Measurements from ENCODE around the gene RHBDL3. TPM values are rescaled to one million over a fixed set of nuclear protein-coding genes. Genes with fewer than 3 reads are reported as not detected.

Gene RHBDL3
- total and polyA plus RNA-seq, 2 of the 8 experiments (the other 6 are each of a cell fraction or from before 2014, with no cell fraction given), result 9.6 to 12.2 TPM

GRCh38 chr17:32266051-32266388, 388 bp downstream of the RHBDL3 start:
- POLR2A ChIA-PET (ENCODE audit: partially characterized antibody), result interaction anchor here (0.7 to 2.4 kb wide), 5 partner anchors 9 to 63 kb away, joined by 3 to 13 read pairs (median 4); no protein-coding TSS in a partner anchor
- H2BK12ac ChIP-seq (ENCODE audit: low read depth, low read length), result no peak overlapping the region
- WGBS, 2 experiments (ENCODE audit: extremely low coverage in 1 of 2, insufficient coverage in 1 of 2, insufficient read length in 1 of 2, insufficient replicate concordance in 2 of 2, low coverage in 1 of 2, low lambda C conversion rate in 2 of 2, missing lambda C conversion rate in 1 of 2), result 0% methylated on average over 7 of the region's 55 CpGs; no CpG with 5 or more reads in 1 of the 2 experiments
- peak overlapping the region; percentile 91 to 92 for H3K4me2 ChIP-seq (ENCODE audit: insufficient read depth in 1 of 2, low read depth in 2 of 2, low read length in 2 of 2)
- no peak for DNase-seq (ENCODE audit: low read depth in 1 of 2, low spot score in 2 of 2)
- H4K5ac ChIP-seq (ENCODE audit: insufficient read length, low read depth, low read length), result no peak overlapping the region
- H3K56ac ChIP-seq (replicated peaks; ENCODE audit: insufficient read length, low read depth, low read length), result no peak overlapping the region
- H2AK5ac ChIP-seq (ENCODE audit: low read depth, low read length), result no peak overlapping the region
- H3K14ac ChIP-seq (ENCODE audit: insufficient read length), result no peak overlapping the region
- peak overlapping the region; percentile 42 to 87 (median 67) for H3K4me3 ChIP-seq (ENCODE audit: extremely low read depth in 1 of 4, insufficient read depth in 2 of 4, low read depth in 3 of 4, low read length in 4 of 4)
- no peaks in the 10 kb centered on the region for H3K36me3 ChIP-seq (ENCODE audit: control insufficient read depth in 2 of 4, insufficient read depth in 4 of 4, low read length in 3 of 4)
- no peak overlapping the region for H4K8ac ChIP-seq (ENCODE audit: extremely low read depth, insufficient read depth, low read length)
- no peak overlapping the region for H3K27ac ChIP-seq (ENCODE audit: low read depth, low read length)
- no peak for FAIRE-seq
- H3K4me1 ChIP-seq (replicated peaks in 1 of 4; ENCODE audit: control insufficient read depth in 3 of 4, insufficient read depth in 4 of 4, low read length in 3 of 4), result peaks cover 7 to 24% (median 16%) of the 10 kb centered on the region in 4 experiments
- no peak overlapping the region for H2BK20ac ChIP-seq (ENCODE audit: low read length)
- CTCF ChIA-PET (ENCODE audit: partially characterized antibody), result interaction anchor here (1.0 to 6.5 kb wide), 5 partner anchors 12 to 55 kb away, joined by 3 to 61 read pairs (median 6); no protein-coding TSS in a partner anchor
- H3K18ac ChIP-seq (ENCODE audit: extremely low read depth, low read length), result no peak overlapping the region; the same call in 1 of the 2 replicates
- peak overlapping the region in 1 of 4 experiments; percentile 8; a peak in 2 of 7 replicates for H3K9ac ChIP-seq (replicated peaks in 1 of 4; ENCODE audit: extremely low read depth in 1 of 4, low read depth in 3 of 4, low read length in 3 of 4)
- H3K27me3 ChIP-seq (replicated peaks in 1 of 4; ENCODE audit: control insufficient read depth in 3 of 4, extremely low read depth in 1 of 4, insufficient read depth in 3 of 4, low read length in 3 of 4), result peaks cover 0 to 34% (median 29%) of the 10 kb centered on the region in 4 experiments; a peak in 5 of 7 replicates
- H2BK5ac ChIP-seq (ENCODE audit: low read depth, low read length), result no peak overlapping the region
- no peak overlapping the region for H4K91ac ChIP-seq (replicated peaks; ENCODE audit: insufficient read length, low read length)
- no peak overlapping the region for H2BK15ac ChIP-seq (ENCODE audit: low read length)
- H3K4ac ChIP-seq (replicated peaks; ENCODE audit: insufficient read length, low read depth, low read length), result no peak overlapping the region
- H2AFZ ChIP-seq (ENCODE audit: low read length), result no peak overlapping the region
- H3K9me3 ChIP-seq (ENCODE audit: insufficient read depth in 2 of 2, low read depth in 1 of 2, low read length in 1 of 2), result no peaks in the 10 kb centered on the region
- peaks cover 0 to 10% of the 10 kb centered on the region in 2 experiments; a peak in 1 of 4 replicates for H3K79me2 ChIP-seq (ENCODE audit: control insufficient read depth in 1 of 2, insufficient read depth in 2 of 2, low read length in 2 of 2)
- peaks cover 0 to 1% of the 10 kb centered on the region in 2 experiments for H4K20me1 ChIP-seq (replicated peaks in 1 of 2; ENCODE audit: control insufficient read depth in 1 of 2, insufficient read depth in 2 of 2, low read length in 2 of 2)
- H3K23ac ChIP-seq (ENCODE audit: insufficient read length), result no peak overlapping the region
- H3K23me2 ChIP-seq (ENCODE audit: low read depth, low read length), result peaks cover 17% of the 10 kb centered on the region; the same call in 1 of the 2 replicates
- peaks cover 13% of the 10 kb centered on the region for H3K79me1 ChIP-seq (ENCODE audit: low read depth, low read length)
- H2BK120ac ChIP-seq (replicated peaks; ENCODE audit: low read depth, low read length), result no peak overlapping the region
- no peak for TF ChIP-seq BRCA1 (IDR thresholded peaks at IDR 0.05; ENCODE audit: low read depth, low read length)
- no peak for TF ChIP-seq SP4 (IDR thresholded peaks at IDR 0.05; ENCODE audit: low read length)
- no peak for TF ChIP-seq E2F6 (IDR thresholded peaks at IDR 0.05)
- no peak for TF ChIP-seq FOSL1 (IDR thresholded peaks at IDR 0.05; ENCODE audit: insufficient read depth, low read depth, low read length)
- no peak for TF ChIP-seq RAD21 (IDR thresholded peaks at IDR 0.05 in 1 of 2, conservative IDR thresholded peaks at IDR 0.05 in 1 of 2; ENCODE audit: low read depth in 2 of 2, low read length in 2 of 2)
- TF ChIP-seq CBX8 (IDR thresholded peaks at IDR 0.05; ENCODE audit: borderline replicate concordance, low read depth, low read length), result no peak
- no peak for TF ChIP-seq ATF2 (IDR thresholded peaks at IDR 0.05; ENCODE audit: low read length)
- TF ChIP-seq MAFK (IDR thresholded peaks at IDR 0.05; ENCODE audit: low read depth, low read length), result no peak
- TF ChIP-seq RFX5 (IDR thresholded peaks at IDR 0.05; ENCODE audit: borderline replicate concordance, low read depth, low read length), result no peak
